Smooth muscle cell (in vitro differentiated cells): Measurements from ENCODE around the gene MND1. TPM values are rescaled to one million over a fixed set of nuclear protein-coding genes. Genes with fewer than 3 reads are reported as not detected.

Source experiments
- DNase-seq: peaks from one replicate; lab custom pipeline; 2025; ENCODE audit not compliant: unreplicated experiment; lab: John Stamatoyannopoulos, UW
- H2AFZ ChIP-seq: fragments of 200-600 bp; sonication (generic); 2 replicates; pipeline ENCODE4 v1.6.0; 2016; ENCODE audit warnings: antibody characterized with exemption, low read depth, mild to moderate bottlenecking
- H3F3A ChIP-seq: fragments of 200-600 bp; sonication (generic); 2 replicates; pipeline ENCODE4 v1.6.0; 2017; ENCODE audit warnings: antibody characterized with exemption, low read depth
- H3K27ac ChIP-seq: fragments of 200-600 bp; sonication (generic); 2 replicates; pipeline ENCODE4 v1.5.1; 2016; ENCODE audit warnings: low read depth, mild to moderate bottlenecking
- H3K27me3 ChIP-seq: fragments of 200-600 bp; sonication (generic); 2 replicates; pipeline ENCODE4 v1.6.1; 2016; ENCODE audit warnings: low read depth, mild to moderate bottlenecking
- H3K36me3 ChIP-seq: fragments of 200-600 bp; sonication (generic); 2 replicates; pipeline ENCODE4 v1.5.1; 2016; ENCODE audit warnings: low read depth
- H3K4me1 ChIP-seq: fragments of 200-600 bp; sonication (generic); 2 replicates; pipeline ENCODE4 v1.5.1; 2016; ENCODE audit warnings: low read depth
- H3K4me2 ChIP-seq: fragments of 200-600 bp; sonication (generic); 2 replicates; pipeline ENCODE4 v1.6.0; 2016; ENCODE audit warnings: mild to moderate bottlenecking
- H3K4me3 ChIP-seq: fragments of 200-600 bp; sonication (generic); 2 replicates; pipeline ENCODE4 v1.5.1; 2016; ENCODE audit warnings: mild to moderate bottlenecking
- H3K79me2 ChIP-seq: fragments of 200-600 bp; sonication (generic); 2 replicates; pipeline ENCODE4 v1.6.0; 2016; ENCODE audit warnings: low read depth, mild to moderate bottlenecking
- H3K9ac ChIP-seq: fragments of 200-600 bp; sonication (generic); 2 replicates; pipeline ENCODE4 v1.6.0; 2016; ENCODE audit warnings: low read depth
- H3K9me3 ChIP-seq: fragments of 200-600 bp; sonication (generic); replicated peaks from 2 replicates; pipeline ENCODE4 v1.5.1; 2016; ENCODE audit warnings: low read depth
- H4K20me1 ChIP-seq: fragments of 200-600 bp; sonication (generic); 2 replicates; pipeline ENCODE4 v1.6.0; 2016; ENCODE audit warnings: low read depth
- CTCF ChIP-seq: fragments of 200-600 bp; sonication (generic); IDR thresholded peaks from 2 replicates; pipeline ENCODE4 v1.5.1; 2017; ENCODE audit warnings: borderline replicate concordance, mild to moderate bottlenecking, antibody characterized with exemption; ENCODE audit not compliant: insufficient read depth, poor library complexity, severe bottlenecking
- WGBS: methylation state at CpG from one replicate; pipeline ENCODE4 v1.1.7; 2016; ENCODE audit warnings: low lambda C conversion rate; 5-methylcytosine and 5-hydroxymethylcytosine counted together
- polyA plus RNA-seq: library from polyadenylated mRNA; unstranded; fragments of >200 nt; fragmentation: Nextera tagmentation; extraction: Ambion mirVana; gene quantifications from 2 replicates; pipeline ENCODE4 v1.2.1, GENCODE V29; 2016
- total RNA-seq: library from RNA; depleted of rRNA; stranded (reverse); fragments of >200 nt; gene quantifications from 2 replicates; pipeline ENCODE4 v1.2.3, GENCODE V29; 2014

The MND1 gene, protein sequence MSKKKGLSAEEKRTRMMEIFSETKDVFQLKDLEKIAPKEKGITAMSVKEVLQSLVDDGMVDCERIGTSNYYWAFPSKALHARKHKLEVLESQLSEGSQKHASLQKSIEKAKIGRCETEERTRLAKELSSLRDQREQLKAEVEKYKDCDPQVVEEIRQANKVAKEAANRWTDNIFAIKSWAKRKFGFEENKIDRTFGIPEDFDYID
- total RNA-seq (3.0 and 3.1 TPM in 2 replicates), polyA plus RNA-seq (1.7 and 3.5 TPM in 2 replicates)

DNA sequence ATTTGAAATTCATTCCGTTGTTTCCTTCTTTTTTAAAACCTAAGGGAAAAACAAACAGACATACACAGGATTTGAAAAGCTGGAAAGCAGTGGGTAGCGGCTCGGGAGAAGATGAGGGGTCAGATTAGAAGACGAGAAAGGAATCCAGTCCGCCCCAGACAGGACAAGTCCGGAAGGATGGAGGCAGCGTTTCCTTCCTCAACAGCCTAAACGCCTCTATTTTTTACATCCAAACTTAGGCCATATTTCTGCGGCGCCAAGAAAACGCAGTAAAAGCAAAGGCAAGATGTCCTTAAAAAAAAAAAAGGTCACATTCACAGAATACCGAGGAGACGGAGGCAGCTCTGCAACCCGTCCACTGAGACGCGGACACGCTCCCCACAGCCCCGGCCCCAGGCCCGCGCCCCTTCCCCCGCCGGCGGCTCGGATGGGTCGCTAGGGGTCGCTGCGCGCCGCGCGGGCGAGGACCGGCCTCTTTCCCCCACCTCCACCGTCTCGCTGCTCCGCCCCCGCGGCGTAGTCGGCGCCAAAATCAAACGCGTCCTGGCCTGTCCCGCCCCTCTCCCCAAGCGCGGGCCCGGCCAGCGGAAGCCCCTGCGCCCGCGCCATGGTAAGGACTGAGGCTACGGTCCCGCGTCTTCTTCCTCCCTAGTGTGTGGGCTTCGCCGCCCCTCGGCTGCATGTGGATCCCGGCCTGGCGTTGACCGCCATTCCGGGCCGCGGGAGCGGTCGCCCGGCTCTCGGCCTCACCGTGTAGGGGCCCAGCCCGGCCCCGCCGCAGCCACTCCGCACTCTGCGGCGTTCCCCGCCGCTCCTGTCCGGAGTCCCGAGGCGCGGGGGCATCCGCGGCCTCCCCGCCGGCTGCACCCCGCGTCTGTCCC is at the start of gene MND1:
MND1 (plus strand) TSS at position 558 of the 881 bp plus-strand sequence; CDS start at position 608, 50 bp downstream.
- Histone ChIP-seq H3K9ac (peak within 1 kb of the TSS; percentile 30), H3K79me2 (no peaks in the 10 kb centered on the region), H3K27me3 (no peaks in the 10 kb centered on the region), H3K4me3 (peak within 1 kb of the TSS; percentile 66), H4K20me1 (no peaks in the 10 kb centered on the region), H3K4me2 (peak within 1 kb of the TSS; percentile 94), H2AFZ (peak within 1 kb of the TSS; percentile 83), H3F3A (no peaks in the 10 kb centered on the region), H3K9me3 (no peaks in the 10 kb centered on the region), H3K4me1 (peaks cover 8% of the 10 kb centered on the region), H3K27ac (no peak within 1 kb of the TSS), H3K36me3 (no peaks in the 10 kb centered on the region)
- DNase-seq: peak; percentile 44
- peak; percentile 100 for TF ChIP-seq CTCF
- WGBS: under 1% methylated on average over 51 of the region's 86 CpGs

GRCh38 chr4:153295131-153295755 is 49.2 kb upstream of the MND1 start:
- no peaks in the 10 kb centered on the region for H3K36me3 ChIP-seq
- no peak overlapping the region for H3K4me2 ChIP-seq
- no peak overlapping the region for H3K9ac ChIP-seq
- WGBS: 92% methylated on average over 40 of the region's 40 CpGs
- no peak for DNase-seq
- no peaks in the 10 kb centered on the region for H3K9me3 ChIP-seq
- H3K79me2 ChIP-seq: no peaks in the 10 kb centered on the region
- no peak overlapping the region for H3K4me3 ChIP-seq
- H3F3A ChIP-seq: no peaks in the 10 kb centered on the region
- H4K20me1 ChIP-seq: no peaks in the 10 kb centered on the region
- H3K27ac ChIP-seq: peak overlapping the region; percentile 45
- no peak for TF ChIP-seq CTCF
- H3K27me3 ChIP-seq: no peaks in the 10 kb centered on the region
- H3K4me1 ChIP-seq: no peaks in the 10 kb centered on the region
- no peak overlapping the region for H2AFZ ChIP-seq

DNA sequence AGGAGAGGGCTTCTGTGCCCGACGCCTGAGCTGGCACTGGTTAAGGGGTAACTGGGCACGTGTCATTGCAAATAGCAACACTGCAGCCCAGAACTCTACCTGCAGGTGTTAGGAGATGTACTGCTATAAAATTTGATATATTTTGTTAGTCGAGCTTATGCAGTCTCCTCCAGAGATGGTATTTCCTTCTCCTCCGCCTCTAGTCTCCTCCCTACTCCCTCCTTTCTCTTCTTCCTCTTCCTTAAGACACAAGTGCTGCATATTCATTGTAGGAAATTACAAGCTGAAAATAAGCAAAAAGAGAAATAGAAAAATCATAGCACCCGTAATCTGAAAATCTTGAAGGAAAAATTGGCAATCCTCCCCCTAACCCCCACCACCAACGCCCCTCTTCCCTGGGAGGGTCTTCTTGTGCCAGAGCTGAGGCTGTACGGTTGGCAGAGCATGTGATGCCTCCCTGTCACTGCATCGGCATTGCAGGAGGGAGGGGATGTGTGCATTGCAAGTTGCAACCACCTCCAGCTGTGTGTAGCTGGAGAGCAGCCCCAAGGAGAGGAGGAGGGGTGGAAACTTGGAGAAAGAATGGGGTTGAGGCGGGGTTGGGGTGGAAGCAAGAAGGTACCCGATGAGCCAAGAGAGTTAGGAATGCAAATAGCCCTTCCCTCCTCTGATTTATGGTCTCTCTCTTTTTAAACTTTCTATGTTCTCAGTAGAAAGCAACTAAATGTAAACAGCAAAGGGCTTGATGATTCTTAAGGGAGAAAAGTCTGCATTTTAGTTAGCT is 48.3 kb upstream of the MND1 start:
- Histone ChIP-seq H3K79me2 (no peaks in the 10 kb centered on the region), H3K9ac (no peak overlapping the region), H3K4me2 (no peak overlapping the region), H3K4me1 (no peaks in the 10 kb centered on the region), H4K20me1 (no peaks in the 10 kb centered on the region), H3K9me3 (no peaks in the 10 kb centered on the region), H3F3A (no peaks in the 10 kb centered on the region), H3K27me3 (no peaks in the 10 kb centered on the region), H3K27ac (no peak overlapping the region), H2AFZ (no peak overlapping the region), H3K36me3 (no peaks in the 10 kb centered on the region), H3K4me3 (no peak overlapping the region)
- TF ChIP-seq CTCF: no peak
- DNase-seq: no peak
- WGBS: 85% methylated on average over 11 of the region's 11 CpGs
